ENCODE measurements around the gene ELMO3. TPM values are rescaled to one million over a fixed set of nuclear protein-coding genes. Genes with fewer than 3 reads are reported as not detected.

The ELMO3 gene
- total RNA-seq, 1 experiment from 2014 or later = 8.6 TPM

DNA sequence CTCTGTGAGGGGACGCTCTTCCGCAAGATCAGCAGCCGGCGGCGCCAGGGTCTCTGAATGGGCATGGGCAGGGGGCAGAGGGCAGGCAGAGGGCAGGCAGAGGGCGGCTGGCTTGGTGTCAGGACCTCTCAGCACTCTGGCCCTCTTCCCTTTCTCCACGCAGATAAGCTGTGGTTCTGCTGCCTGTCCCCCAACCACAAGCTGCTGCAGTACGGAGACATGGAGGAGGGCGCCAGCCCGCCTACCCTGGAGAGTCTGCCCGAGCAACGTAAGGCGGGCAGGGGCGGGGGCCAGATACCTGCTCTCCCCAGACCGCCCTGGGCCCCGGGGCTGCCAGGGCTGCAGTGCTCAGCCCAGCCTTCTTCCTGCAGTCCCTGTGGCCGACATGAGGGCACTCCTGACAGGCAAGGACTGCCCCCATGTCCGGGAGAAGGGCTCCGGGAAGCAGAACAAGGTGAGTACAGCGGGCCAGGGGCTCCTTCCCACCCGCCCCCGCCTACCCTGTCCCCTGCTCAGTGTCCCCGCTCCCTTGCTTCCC, 4.1 kb downstream of the ELMO3 start:
- Mint-ChIP-seq H3K27me3 (ENCODE audit: low read depth) (0 out of 2 replicates have a peak, but pooled peaks cover 3% of the 10 kb centered on the region), H3K4me1 (peaks cover 19 to 21% of the 10 kb centered on the region in 2 experiments), H3K4me3 (no peak overlapping the region), H3K36me3 (ENCODE audit: insufficient read depth in 1 of 3, low read depth in 3 of 3) (peaks cover 4 to 30% (median 7%) of the 10 kb centered on the region in 3 experiments; a peak in 5 of 7 replicates), H3K27ac (no peak overlapping the region), H3K9me3 (no peaks in the 10 kb centered on the region)
- Histone ChIP-seq H4K8ac (replicated peaks; ENCODE audit: insufficient read length, low read depth, low read length) (no peak overlapping the region), H2AFZ (ENCODE audit: low read length) (no peak overlapping the region), H3K79me1 (ENCODE audit: insufficient read depth, low read depth, low read length, poor library complexity, severe bottlenecking) (no peaks in the 10 kb centered on the region), H3K79me2 (ENCODE audit: insufficient read depth, low read length) (no peaks in the 10 kb centered on the region), H3K23me2 (ENCODE audit: insufficient read length, low read depth, low read length, poor library complexity, severe bottlenecking) (no peaks in the 10 kb centered on the region), H2BK12ac (ENCODE audit: insufficient read length, low read depth, low read length) (no peak overlapping the region), H2BK15ac (ENCODE audit: low read depth, low read length) (no peak overlapping the region), H3K27me3 (ENCODE audit: insufficient read depth, low read length) (no peaks in the 10 kb centered on the region), H2BK120ac (ENCODE audit: low read depth, low read length, poor library complexity, severe bottlenecking) (no peak overlapping the region), H3K9me3 (ENCODE audit: control insufficient read depth, low read depth, low read length) (no peaks in the 10 kb centered on the region), H3K9ac (ENCODE audit: extremely low read depth, insufficient read length, low read length) (no peak overlapping the region), H3K4me2 (ENCODE audit: insufficient read depth, insufficient read length, low read length) (no peak overlapping the region), H2AK5ac (ENCODE audit: insufficient read length, low read length) (no peak overlapping the region), H2BK5ac (ENCODE audit: insufficient read length, low read length) (no peak overlapping the region), H4K20me1 (ENCODE audit: control insufficient read depth, insufficient read depth, insufficient read length) (no peaks in the 10 kb centered on the region), H3K18ac (ENCODE audit: insufficient read length, low read depth, low read length) (no peak overlapping the region), H2BK20ac (ENCODE audit: low read depth, low read length, poor library complexity, severe bottlenecking) (no peak overlapping the region), H4K91ac (ENCODE audit: insufficient read length, low read depth, low read length) (no peak overlapping the region), H3K4me1 (ENCODE audit: insufficient read depth, low read length) (no peaks in the 10 kb centered on the region), H3K56ac (ENCODE audit: insufficient read length, low read depth, low read length) (no peak overlapping the region), H3K23ac (ENCODE audit: insufficient read length, low read depth, low read length) (no peak overlapping the region), H3K14ac (ENCODE audit: insufficient read depth, low read length) (no peak overlapping the region), H3K27ac (ENCODE audit: insufficient read length, low read depth, low read length) (no peak overlapping the region), H3K4ac (ENCODE audit: low read depth, low read length) (no peak overlapping the region), H4K5ac (ENCODE audit: insufficient read length, low read depth, low read length) (no peak overlapping the region), H3T11ph (ENCODE audit: low read length) (no peak overlapping the region)
- no CpG with 5 or more reads among the region's 23 CpGs for WGBS (ENCODE audit: extremely low coverage, insufficient read length, low lambda C conversion rate)
- no peak for DNase-seq
- TF ChIP-seq, protein P1, sequence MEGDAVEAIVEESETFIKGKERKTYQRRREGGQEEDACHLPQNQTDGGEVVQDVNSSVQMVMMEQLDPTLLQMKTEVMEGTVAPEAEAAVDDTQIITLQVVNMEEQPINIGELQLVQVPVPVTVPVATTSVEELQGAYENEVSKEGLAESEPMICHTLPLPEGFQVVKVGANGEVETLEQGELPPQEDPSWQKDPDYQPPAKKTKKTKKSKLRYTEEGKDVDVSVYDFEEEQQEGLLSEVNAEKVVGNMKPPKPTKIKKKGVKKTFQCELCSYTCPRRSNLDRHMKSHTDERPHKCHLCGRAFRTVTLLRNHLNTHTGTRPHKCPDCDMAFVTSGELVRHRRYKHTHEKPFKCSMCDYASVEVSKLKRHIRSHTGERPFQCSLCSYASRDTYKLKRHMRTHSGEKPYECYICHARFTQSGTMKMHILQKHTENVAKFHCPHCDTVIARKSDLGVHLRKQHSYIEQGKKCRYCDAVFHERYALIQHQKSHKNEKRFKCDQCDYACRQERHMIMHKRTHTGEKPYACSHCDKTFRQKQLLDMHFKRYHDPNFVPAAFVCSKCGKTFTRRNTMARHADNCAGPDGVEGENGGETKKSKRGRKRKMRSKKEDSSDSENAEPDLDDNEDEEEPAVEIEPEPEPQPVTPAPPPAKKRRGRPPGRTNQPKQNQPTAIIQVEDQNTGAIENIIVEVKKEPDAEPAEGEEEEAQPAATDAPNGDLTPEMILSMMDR (conservative IDR thresholded peaks at IDR 0.05) = no peak

Data from H9 (cell line).